ENCODE data around the gene ITK. TPM values are rescaled to one million over a fixed set of nuclear protein-coding genes. Genes with fewer than 3 reads are reported as not detected.

ITK gene
- total RNA-seq, 4 donors from 2014 or later: 0.40 to 43.4 (median 5.0) TPM

- H3K4me1 ChIP-seq: peaks cover 4 to 28% (median 14%) of the 10 kb centered on the region in 4 donors
- H3K4me3 ChIP-seq: no peak overlapping the region
- H3K27ac ChIP-seq: peak overlapping the region in 3 of 4 donors; percentile 7 to 31 (median 25)
- no peak for TF ChIP-seq POLR2AphosphoS5 (IDR thresholded peaks at IDR 0.05)
- no peak for TF ChIP-seq CTCF (IDR thresholded peaks at IDR 0.05)
- TF ChIP-seq EP300 (IDR thresholded peaks at IDR 0.05; ENCODE audit: low read depth): no peak
- TF ChIP-seq POLR2A (IDR thresholded peaks at IDR 0.05): no peak
- in situ Hi-C loops (cut with MboI; ENCODE audit: low pct_ligation_motif_present in 1 of 4, low pct_unique_long_range_greater_than_20kb in 1 of 4, low sequenced_read_pairs in 3 of 4): no loop called here
- WGBS, 2 donors (ENCODE audit: low coverage in 1 of 2): 54 to 75% methylated on average over 2 to 7 of the region's 7 CpGs
- no peaks in the 10 kb centered on the region for H3K36me3 ChIP-seq
- H3K27me3 ChIP-seq: no peaks in the 10 kb centered on the region
- no peaks in the 10 kb centered on the region for H3K9me3 ChIP-seq
- intact Hi-C loops (cut with DNase I; ENCODE audit: low total_unique reads): no loop called here
- DNase-seq: no peak
These were observed 83.0 kb downstream of the ITK start for GRCh38 chr5:157263496-157264090.

- DNase-seq: peak; percentile 80
- H3K27ac ChIP-seq: peak within 1 kb of the TSS; percentile 70 to 83 (median 76)
- H3K9me3 ChIP-seq: no peaks in the 10 kb centered on the region
- in situ Hi-C loops (cut with MboI; ENCODE audit: low pct_ligation_motif_present in 1 of 4, low pct_unique_long_range_greater_than_20kb in 1 of 4, low sequenced_read_pairs in 3 of 4): no loop called here
- H3K36me3 ChIP-seq: no peaks in the 10 kb centered on the region
- H3K4me3 ChIP-seq: peak within 1 kb of the TSS; percentile 68 to 89 (median 80)
- peak; percentile 33 to 48 (median 40) for TF ChIP-seq POLR2AphosphoS5 (IDR thresholded peaks at IDR 0.05)
- TF ChIP-seq POLR2A (IDR thresholded peaks at IDR 0.05): no peak
- WGBS, 2 donors (ENCODE audit: low coverage in 1 of 2): 0% methylated on average over 14 of the region's 58 CpGs; no CpG with 5 or more reads in 1 of the 2 donors
- intact Hi-C loops (cut with DNase I; ENCODE audit: low total_unique reads): no loop called here
- H3K27me3 ChIP-seq: no peaks in the 10 kb centered on the region
- H3K4me1 ChIP-seq: peaks cover 4 to 28% (median 14%) of the 10 kb centered on the region in 4 donors
These were observed 85.2 kb downstream of the ITK start, which contains the start of gene CYFIP2 for GRCh38 chr5:157265714-157266285. Gene CYFIP2 (plus strand): TSS chr5:157266123. CDS start chr5:157285362, 19,239 bp downstream.

GRCh38 chr5:157266286-157267007, 85.8 kb downstream of the ITK start:
- Histone ChIP-seq H3K36me3 (no peaks in the 10 kb centered on the region), H3K9me3 (no peaks in the 10 kb centered on the region), H3K4me3 (peak overlapping the region; percentile 68 to 89 (median 80)), H3K27ac (peak overlapping the region; percentile 70 to 83 (median 76)), H3K4me1 (peaks cover 4 to 28% (median 14%) of the 10 kb centered on the region in 4 donors), H3K27me3 (no peaks in the 10 kb centered on the region)
- DNase-seq: peak; percentile 66
- WGBS, 2 donors (ENCODE audit: low coverage in 1 of 2): 2% methylated on average over 52 of the region's 62 CpGs; no CpG with 5 or more reads in 1 of the 2 donors
- intact Hi-C loops (cut with DNase I; ENCODE audit: low total_unique reads): no loop called here
- in situ Hi-C loops (cut with MboI; ENCODE audit: low pct_ligation_motif_present in 1 of 4, low pct_unique_long_range_greater_than_20kb in 1 of 4, low sequenced_read_pairs in 3 of 4): no loop called here
- TF ChIP-seq POLR2A (IDR thresholded peaks at IDR 0.05) (no peak), CTCF (IDR thresholded peaks at IDR 0.05) (no peak), POLR2AphosphoS5 (IDR thresholded peaks at IDR 0.05) (no peak), EP300 (IDR thresholded peaks at IDR 0.05; ENCODE audit: low read depth) (no peak)

GRCh38 chr5:157267025-157267424, 86.4 kb downstream of the ITK start:
- in situ Hi-C loops (cut with MboI; ENCODE audit: low pct_ligation_motif_present in 1 of 4, low pct_unique_long_range_greater_than_20kb in 1 of 4, low sequenced_read_pairs in 3 of 4): no loop called here
- WGBS, 2 donors (ENCODE audit: low coverage in 1 of 2): 74% methylated on average over 3 of the region's 3 CpGs; no CpG with 5 or more reads in 1 of the 2 donors
- Histone ChIP-seq H3K27ac (peak overlapping the region in 3 of 4 donors; percentile 70 to 77 (median 74)), H3K27me3 (no peaks in the 10 kb centered on the region), H3K9me3 (no peaks in the 10 kb centered on the region), H3K4me3 (peak overlapping the region in 1 of 4 donors; percentile 89), H3K4me1 (peaks cover 4 to 28% (median 14%) of the 10 kb centered on the region in 4 donors), H3K36me3 (no peaks in the 10 kb centered on the region)
- TF ChIP-seq POLR2AphosphoS5 (IDR thresholded peaks at IDR 0.05) (no peak), EP300 (IDR thresholded peaks at IDR 0.05; ENCODE audit: low read depth) (no peak), POLR2A (IDR thresholded peaks at IDR 0.05) (no peak)
- intact Hi-C loops (cut with DNase I; ENCODE audit: low total_unique reads): no loop called here
- DNase-seq: no peak

Measured in transverse colon (tissue), 4 donors.